GM18861 (cell line): ENCODE results near the gene OPCML.

Experiments used
- ATAC-seq: cut with Tn5 transposase; IDR thresholded peaks from one replicate; pipeline ENCODE4 v1.9.1; 2021; ENCODE audit not compliant: unreplicated experiment

Gene OPCML

GRCh38 chr11:133531971-133532651 is at the start of gene OPCML:
TSS of gene OPCML (minus strand) at chr11:133532501.
- no peak for ATAC-seq

DNA sequence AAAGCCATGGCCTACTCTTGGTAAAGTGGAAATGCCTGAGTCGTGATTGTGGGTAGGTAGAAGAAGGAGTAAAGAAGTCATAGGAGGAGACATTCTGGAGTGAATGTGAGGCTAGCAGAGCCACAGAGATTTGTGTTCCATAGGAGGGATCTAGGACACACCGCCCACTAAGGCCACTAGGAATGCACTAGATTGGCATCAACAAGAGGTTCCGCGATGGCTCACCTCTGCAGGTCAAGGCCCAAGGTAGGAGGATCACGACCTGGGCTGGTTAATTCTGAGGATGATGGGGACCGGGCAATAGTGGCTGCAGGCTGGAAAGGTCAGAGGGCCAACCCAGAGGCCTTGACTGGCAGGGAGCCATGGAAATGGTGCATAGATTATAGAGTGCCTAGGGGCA is 48.8 kb upstream of the OPCML start:
- no peak for ATAC-seq

DNA sequence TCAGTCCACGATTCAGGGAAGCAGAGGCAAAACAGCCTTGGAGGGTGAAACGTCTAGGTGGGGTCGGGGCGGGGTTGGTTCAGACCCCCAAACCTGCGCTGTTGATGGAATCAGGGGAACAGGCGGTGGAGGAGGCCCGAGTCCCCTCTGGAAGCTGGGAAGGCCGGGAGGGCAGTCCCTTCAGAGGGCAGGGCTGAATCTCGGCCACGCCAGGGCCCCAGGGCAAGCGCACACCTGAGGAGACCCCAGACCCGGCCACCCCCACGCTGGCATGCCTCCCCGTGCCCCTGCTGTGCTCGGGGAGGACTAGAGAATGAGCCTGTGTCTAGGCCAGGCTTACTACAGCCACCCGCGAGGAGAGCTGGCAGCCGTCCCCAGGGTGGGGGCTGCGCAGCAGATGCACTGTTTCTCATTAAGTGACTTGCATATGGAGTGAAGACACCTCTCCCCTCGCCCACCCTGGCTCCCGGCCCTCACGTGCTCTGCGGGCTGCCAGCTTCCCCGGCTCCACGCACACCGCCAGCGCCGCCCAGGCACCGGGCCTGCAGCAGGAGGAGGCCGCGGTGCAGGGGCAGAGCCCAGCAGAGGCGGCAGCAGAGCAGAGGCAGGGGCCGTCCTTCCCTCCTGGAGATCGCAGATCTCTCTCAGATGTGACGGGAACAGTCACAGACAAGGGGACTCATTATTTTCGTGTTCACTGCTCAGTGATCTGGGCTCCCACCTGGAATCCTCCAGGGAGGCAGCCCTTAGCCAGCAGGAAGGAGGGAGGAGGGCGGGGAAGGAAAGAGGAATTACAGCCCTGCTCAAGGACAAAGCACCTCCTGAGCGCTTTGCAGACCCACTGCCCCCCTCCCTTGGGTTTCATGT is 47.1 kb upstream of the OPCML start:
- no peak for ATAC-seq

- ATAC-seq: no peak
These were observed 45.1 kb upstream of the OPCML start for GRCh38 chr11:133577403-133577802.

DNA sequence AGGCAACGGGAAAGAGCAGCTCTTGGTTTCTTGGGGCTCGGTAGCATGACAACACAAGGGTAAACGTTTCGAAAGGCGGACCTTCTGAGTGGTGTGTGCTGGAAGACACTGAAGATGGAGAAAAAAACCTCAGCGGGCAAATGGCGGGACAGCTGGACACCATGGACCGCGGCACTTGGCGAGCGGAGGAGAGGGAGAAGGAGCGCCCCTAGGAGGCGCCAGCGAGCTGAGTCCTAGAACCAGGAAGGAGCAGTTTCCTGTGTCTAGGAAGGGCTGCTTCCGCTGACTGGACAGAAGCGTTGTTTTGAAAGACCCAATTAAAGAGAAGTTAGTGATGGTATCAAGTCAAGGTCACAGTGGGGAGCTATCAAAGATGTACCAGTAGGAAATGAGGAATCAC is 44.0 kb upstream of the OPCML start:
- ATAC-seq: no peak

- no peak for ATAC-seq
These were observed 40.8 kb upstream of the OPCML start for GRCh38 chr11:133573081-133573480.

DNA sequence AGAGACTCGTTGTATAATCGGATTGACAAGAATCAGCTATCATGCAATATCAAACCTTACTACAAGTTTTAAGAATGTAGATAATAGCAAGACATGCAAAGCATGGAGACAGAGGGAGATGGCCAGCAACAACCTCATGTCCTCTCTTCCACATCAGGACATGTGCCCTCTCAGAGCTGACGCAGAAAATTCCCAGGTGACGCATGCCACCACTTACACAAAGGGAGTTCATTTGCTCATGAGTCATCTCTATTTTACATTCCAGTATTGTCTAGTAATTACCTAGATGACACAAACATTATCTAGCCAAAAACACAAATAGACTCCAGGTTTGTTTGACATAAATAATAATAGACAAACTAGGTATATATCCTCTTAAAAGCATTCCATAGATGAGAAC is 38.1 kb upstream of the OPCML start:
- no peak for ATAC-seq

GRCh38 chr11:133563505-133564025 is 31.3 kb upstream of the OPCML start:
- no peak for ATAC-seq

DNA sequence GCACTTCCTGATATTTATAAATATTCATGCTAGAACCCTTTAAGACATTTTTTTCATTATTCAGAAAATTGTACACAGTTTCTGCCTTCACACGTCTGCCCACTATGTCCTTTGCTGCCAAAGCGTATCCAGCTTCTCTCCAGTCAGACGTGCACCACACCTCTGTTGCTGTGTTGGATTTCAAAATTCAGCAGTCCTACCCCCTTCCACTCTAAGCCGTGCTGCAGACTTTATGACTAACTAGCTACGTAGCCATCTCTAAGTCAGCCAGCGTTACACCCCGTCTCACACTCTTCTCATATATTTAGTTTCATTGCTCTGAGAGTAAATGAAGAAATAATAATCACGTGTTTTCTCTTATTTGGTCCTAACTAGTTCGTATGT is 28.2 kb upstream of the OPCML start:
- ATAC-seq: no peak

DNA sequence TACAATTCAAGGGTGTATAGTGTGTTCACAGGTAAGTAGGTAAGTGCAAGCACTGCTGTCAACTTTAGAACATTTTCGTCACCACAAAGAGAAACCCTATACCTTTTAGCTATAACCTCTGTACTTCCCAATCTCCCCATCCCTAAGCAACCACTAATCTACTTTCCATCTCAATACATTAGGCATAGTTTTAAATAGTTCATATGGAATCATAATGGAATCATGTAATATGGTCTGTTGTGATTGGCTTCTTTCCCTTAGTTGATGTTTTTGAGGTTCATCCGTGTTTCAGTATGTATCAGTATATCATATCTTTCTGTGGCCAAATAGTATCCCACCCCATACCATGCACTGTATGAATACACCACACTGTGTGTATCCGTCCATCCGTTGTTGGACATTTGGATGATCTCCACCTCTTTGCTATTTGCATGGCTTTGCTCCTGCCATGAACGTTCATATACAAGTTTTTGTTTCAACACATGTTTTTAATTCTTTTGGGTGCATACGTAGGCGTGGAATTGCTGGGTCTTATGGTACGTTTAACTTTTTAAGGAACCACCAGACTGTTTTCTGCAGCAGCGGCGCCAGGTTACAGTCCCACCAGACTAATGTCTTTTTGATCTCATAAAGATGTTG is 27.7 kb upstream of the OPCML start:
- no peak for ATAC-seq

DNA sequence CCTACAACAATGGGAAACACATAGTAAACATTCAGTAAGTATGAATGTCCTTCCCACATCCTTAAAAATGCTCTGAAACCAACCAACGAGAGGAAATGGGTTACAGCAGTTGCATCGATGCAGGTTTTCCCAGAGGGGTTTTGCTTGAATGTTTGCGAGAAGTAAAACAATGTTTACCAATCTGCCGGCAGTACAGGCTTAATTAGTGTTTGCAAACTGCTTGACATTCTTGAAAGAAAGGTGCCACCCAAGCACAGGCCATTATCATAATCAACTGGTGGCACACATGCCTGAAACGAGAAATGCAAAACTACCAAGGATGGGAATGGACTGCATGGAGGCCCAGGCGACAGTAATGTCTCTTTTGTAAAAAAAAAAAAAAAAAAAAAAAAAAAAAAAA is 27.1 kb upstream of the OPCML start:
- no peak for ATAC-seq

GRCh38 chr11:133555034-133555433 is 22.7 kb upstream of the OPCML start:
- ATAC-seq: no peak

- ATAC-seq: no peak
These were observed 21.8 kb upstream of the OPCML start for GRCh38 chr11:133553885-133554740.

DNA sequence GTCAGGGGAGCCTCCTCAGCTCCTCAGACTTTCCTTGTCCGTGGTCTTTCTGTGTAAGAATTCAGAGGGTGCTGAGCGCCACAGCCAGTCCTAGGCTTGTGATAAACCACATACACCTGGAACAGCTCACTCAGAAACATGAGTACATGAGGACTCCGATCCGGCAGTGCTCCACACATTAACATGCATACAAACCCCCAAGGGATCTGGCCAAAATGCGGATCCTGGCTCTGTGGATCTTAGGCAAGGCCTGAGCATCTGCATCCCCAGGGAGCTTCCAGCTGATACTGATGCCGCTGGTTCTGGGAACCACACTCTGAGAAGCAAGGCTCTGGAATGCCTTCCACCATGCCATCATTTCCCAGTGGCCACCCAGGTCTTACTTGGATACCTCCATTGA is 20.6 kb upstream of the OPCML start:
- ATAC-seq: no peak

GRCh38 chr11:133551064-133551463 is 18.8 kb upstream of the OPCML start:
- ATAC-seq: no peak

DNA sequence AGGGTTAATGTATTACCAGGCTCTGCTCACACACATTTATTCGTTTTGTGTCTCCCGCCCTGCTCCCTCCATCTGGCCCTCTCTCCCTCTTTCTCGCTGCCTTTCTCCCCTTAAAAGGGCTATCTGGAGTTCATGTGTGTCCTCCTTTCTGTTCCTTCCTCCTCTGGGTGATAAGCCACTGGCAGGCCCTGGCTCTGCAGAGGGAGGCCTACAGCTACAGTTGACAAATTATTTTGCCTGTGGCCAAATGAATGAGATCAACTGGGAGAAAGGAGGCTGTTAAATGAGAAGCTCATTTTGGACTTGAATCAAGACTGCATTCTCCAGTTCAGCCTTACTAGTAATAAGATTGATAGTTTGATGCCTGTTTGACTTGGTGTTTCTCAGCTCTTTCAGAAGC is 17.5 kb upstream of the OPCML start:
- ATAC-seq: no peak

DNA sequence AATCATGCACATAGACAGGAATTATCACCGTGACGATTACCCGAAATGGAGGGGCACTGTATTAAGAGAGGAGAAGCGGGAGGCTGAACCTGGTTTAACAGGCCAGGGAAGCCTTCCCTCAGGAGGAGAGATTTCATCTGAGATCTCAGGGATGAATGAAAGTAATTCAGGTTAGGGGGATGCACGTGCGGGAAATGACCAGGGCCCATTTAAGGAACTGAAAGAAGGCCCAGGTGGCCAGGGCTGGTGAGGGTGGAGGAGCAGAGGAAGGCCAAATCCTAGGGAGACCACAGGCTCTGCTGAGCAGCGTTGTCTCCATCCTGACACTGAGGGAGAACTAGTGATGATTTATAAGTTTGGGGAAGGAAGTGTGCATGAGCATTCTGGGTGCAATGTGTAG is 16.3 kb upstream of the OPCML start:
- ATAC-seq: no peak

- ATAC-seq: no peak
These were observed 15.7 kb upstream of the OPCML start for GRCh38 chr11:133547808-133548494.

DNA sequence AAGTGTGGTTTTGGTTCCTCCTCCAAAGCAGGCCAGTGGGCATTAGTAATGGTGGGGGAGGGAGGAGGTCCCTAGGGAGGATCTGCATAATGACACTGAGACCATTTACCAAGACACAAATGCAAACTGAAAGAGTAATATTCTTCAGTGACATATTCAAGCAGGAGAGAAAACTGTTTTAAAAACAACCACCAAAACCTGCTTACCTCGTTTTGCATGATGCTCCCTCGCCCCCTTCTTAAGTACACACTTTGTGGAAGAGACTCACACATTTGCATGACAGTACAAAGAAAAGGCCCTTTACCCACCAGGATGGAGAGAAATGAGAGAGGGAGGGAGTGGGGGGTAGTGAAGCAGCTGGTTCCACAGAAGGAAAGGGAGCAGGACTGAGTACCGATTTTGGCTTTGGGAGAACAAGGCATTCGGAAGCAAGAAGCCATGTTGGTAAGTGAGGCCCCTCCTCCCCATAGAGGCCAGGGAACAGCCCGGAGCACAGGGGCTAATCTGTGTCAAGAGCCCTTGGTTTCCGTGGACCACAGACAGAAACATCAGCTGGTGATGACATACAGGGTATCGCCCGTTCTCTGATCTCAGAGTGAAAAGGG is 13.0 kb upstream of the OPCML start:
- ATAC-seq: peak; percentile 78

DNA sequence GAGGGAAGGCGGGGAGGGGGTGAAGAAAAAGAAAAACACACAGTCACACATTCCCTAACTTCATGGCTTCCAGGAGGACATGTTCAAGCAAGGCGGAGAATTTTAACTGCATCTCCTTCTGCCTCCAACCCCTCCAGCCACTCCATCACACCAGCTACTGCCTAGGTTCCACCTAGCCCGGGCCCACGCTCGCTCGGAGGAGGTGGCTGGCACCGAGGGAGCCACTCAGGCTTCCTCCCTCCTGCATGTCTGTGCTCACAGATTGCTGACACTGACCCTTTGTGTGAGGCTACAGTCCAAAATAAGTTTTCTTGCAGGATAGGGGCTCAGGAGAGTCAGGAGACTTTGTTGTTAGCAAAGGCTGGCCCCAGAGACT is 9.4 kb upstream of the OPCML start:
- ATAC-seq: no peak
